NCI-H1105 (cell line): ENCODE measurements around the gene NMT1.

Experiments used
- DNase-seq: peaks from one replicate; lab custom pipeline; 2025; lab: John Stamatoyannopoulos, UW

Gene NMT1

DNA sequence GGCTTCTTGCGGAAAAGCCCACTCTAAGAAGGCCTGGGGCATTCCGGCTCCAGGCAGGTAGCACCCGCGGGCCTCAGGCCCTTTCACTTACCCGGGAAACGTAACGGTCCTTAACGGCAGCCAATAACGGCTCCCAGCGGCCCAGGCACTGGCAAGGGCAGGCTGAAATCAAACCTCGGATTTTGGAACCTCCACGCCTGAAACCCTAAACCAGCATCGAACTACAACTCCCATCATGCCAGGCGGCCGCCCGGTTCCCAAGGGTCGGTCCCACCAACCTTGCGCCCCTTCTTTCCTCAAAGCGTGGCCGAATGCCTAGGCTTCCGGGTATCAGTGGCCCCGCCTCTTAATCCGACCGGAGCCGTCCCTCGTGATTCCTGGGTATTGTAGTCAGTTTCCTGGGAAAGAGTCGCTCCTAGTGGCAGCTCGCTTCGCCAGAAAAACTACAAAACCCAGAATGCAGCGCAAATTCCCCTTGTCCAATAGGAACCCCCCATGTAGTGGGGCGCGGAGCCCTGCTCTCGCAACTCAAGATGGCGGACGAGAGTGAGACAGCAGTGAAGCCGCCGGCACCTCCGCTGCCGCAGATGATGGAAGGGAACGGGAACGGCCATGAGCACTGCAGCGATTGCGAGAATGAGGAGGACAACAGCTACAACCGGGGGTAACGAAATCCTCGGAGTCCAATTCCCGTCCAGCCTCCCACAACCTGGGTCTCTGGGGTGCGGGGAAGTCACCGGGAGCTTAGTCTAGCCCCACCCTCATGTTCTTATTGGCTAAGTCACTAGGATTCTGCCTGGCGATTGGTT lies at the start of gene NMT1:
NMT1 (plus strand) TSS at position 521 of the 809 bp plus-strand sequence; CDS start at position 534, 13 bp downstream.
- peak; percentile 97 for DNase-seq

DNA sequence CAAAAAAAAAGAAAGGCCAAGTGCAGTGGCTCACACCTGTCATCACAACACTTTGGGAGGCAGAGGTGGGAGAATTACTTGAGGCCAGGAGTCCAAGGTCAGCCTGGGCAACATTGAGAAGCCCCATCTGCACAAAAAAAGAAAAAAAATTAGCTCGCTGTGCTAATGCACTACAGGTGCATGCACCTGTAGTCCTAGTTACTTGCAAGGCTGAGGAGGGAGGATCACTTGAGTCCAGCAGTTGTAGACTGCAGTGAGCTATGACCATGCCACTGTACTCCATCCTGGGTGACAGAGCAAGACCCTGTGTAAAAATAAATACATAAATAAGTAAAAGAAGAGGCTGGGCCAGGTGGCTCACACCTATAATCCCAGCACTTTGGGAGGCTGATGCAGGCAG lies 49.4 kb upstream of the NMT1 start:
- no peak for DNase-seq

DNA sequence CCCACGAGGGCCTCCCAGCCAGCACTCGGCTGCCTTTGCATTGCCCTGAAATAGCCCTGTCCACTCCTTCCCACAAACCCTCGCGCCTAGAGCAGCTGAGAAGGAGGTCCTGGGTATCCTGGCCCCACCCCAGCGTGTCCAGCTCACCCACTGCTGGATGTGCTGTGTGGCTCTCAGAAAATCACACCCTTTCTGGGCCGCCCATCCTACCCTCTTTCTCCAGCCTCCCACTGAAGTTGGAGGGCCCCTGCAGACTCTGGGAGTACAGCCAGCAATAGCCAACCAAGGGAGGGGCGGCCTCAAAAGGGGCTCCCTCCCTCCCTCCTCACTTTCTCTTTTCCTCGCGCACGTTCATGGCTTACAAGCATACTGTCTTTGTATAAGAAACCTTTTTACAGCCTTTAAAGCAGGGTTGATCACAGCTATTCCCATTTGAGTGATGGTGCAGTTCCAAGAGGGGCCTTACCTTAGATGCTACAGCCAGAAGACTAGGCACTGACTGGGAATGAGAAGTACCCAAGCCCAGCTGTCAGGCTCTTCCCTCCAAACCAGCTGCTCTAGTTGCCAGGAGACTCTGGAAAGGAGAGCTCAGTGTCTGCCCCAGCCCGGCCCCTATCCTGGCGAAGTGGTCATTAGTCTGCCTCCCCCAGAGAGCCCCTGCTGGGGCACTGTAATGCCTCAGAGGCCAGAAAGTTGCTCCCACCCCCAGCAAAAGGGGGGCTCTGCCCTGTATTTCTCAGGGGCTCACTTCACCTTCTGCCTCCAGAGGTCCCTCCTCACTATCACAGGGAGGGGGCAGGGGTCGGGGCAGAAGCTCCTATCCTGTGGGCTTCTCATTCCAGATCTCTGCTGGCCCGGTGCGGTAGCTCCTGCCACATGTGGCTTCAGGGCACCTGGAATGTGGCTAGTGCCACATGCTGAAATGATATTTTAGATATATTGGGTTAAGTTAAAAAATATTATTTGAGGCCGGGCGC lies 47.8 kb upstream of the NMT1 start:
- DNase-seq: no peak

DNA sequence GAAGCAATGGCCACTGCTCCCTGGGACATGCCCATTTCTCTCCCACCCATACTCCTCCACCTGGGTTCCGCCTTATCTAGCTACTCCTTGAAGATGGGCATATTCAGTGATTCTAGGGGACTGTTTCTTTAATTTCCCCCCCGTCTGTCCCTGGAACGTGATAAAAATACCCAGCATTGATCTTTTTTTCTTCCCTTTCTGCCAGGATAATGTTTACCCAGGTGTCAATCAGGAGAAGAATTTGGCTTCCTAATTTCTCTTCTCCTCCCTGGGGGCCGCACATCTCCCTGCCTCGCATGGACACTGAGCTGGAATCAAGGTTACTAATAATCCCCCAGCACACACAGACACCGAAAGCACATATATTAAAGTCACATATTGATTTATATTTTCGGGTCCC lies 44.9 kb upstream of the NMT1 start:
- DNase-seq: no peak

DNA sequence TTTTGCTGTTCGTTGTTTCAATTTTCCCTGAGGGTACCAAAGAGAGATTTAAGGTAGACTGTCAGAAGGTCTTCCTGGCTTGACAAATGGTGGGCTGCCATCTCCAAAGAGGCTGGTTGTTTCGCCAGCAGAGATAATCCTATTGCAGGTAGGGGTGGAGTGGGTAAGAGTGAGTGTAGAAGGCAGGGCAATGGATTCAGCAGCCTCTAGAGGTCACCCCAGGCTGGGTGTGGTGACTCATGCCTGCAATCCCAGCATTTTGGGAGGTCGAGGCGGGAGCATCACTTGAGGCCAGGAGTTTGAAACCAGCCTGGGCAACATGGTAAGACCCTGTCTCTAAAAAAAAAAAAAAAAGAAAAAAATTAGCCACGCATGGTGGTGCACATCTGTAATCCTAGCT lies 44.3 kb upstream of the NMT1 start:
- DNase-seq: no peak

DNA sequence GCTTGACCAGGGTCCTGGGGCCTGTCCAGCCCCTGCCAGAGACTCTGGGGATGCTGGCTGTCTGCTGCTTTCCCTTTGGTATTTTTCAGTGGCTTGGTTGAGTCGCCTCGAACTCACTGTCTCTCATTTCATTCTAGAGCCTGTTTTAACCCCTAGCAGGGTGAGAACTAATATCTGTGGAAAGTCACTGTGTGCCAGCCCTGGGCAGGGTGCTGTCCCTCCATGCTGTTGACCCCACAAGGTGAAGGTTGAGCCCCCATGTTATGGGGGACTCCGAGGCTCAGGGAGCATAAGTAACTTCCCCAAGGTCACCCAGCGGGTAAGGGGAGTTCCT lies 42.6 kb upstream of the NMT1 start:
- DNase-seq: no peak

DNA sequence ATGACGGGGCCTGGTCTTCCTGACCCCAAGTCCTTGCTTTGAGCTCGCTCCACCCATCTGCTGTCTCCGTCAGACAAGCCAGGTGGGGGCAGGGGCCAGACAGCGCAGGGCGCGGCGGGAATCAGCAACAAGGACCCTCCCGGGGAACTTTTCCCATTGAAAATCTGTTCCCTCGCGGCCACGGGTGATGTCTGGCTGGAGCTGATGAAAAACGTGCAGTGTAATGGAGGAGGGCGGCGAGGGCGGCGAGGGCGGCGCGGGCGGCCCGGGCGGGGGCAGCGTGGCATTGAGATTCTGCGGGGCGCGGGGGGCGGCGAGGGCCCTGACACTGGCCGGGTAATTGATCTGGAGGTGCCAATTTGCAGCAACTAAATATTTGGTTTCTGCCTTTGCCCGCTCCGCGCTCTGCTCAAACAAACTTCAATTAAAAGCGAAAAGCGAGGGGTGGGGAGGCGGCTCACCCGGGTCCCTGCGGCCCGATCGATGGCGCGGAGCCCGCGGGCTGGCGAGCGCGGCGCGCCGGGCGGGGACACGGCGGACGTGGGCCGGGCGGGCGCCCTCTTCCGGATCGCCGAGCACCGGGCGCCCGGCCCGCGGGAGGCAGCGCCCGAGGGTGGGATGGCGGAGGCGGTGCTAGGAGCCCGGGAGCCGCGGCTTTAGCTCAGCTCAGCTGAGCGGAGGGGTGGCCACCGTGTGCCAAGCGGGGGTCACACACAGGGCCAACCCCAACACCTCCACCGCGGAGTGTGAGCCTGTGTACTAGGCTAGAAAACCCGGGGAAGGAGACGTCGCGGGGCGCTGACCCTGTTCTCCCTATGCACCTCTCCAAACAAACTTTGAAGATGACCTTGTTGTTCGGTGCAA lies 42.0 kb upstream of the NMT1 start:
- DNase-seq: peak; percentile 44

DNA sequence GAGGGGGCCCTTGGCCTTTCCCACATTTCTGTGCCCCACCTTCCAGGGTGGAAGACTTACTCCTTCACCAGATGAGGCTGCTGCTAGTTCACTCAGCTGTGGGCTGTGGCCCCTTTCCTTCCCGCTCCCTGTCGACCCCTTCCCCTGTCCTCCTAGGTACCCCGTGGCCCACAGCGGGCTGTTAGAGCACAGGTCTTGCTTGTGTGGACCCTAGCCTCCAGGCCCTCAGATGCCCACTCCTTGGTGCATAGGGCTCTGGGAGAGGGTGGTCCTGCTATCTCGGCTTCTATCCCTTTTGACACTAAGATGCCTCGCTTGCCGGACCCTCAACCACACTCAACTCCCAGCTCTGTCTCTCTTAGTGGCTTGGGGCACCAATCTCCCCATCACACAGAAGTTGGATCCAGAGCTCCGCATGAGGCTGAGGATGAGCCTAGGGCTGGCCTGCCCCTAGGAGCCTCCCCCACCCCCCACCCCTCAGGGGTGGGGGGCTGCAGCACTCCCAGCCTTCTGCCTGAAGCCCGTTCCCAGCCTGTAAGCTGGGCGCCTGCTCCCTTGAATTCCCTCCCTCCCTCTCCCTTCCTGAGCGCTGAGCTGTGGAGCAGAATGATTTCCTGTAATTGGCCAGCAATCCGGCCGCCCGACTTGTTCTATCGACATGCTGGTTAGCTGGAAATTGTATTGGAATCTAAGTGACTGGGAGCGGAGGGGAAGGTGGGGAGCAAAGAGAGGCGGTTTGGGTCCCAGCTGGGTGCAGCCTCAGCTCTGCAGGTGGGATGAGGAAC lies 40.6 kb upstream of the NMT1 start:
- DNase-seq: no peak

DNA sequence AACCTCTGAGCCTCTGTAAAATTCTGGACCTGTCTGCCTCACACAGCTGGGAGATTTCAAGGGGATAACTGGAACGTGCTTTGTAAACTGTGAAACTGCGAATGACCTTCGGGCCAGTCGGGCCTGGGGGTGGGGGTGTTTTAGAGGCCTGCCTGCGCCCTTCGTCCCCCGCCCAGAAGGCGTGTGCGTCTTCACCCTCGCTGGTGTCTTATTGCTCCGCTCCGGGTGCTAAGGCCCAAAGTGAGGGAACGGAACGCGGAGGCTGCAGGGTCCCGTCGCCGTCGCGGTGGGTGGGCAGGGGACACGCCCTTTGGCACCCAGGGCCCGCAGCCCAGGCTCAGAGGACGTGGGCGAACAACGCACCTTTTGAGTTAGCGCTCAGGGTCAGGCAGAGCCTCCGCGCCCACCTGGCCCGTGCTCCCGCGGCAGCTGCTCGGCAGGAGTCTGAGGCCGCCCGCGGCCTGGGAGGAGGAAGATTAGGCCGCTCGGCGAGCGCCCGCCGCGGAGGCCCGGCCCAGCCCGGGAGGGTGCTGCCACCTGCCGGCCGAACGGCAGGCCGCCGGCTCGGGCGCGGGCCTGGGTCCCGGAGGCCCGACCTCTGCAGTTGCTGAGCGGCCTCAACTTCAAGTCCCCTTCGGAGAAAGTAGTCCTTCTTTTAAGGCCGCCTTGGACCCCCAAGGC lies 39.4 kb upstream of the NMT1 start:
- DNase-seq: peak; percentile 42

DNA sequence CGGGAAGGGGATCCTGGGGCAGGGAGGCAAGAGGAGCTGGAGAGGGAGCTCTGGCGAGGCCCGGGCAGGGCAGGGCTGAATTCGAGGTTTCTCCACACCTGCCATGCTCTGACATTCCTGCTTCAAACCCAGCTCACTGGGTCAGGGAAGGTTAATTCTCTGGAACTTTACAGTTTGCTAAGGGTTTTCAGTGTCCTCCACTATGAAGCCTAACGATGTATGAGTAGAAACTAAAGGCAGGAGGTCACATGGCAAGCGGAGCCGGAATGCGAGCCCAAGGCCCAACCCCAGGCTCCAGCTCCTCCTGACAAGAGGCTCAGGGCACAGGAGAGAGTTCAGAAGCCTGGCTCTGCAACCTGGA lies 38.8 kb upstream of the NMT1 start:
- no peak for DNase-seq

DNA sequence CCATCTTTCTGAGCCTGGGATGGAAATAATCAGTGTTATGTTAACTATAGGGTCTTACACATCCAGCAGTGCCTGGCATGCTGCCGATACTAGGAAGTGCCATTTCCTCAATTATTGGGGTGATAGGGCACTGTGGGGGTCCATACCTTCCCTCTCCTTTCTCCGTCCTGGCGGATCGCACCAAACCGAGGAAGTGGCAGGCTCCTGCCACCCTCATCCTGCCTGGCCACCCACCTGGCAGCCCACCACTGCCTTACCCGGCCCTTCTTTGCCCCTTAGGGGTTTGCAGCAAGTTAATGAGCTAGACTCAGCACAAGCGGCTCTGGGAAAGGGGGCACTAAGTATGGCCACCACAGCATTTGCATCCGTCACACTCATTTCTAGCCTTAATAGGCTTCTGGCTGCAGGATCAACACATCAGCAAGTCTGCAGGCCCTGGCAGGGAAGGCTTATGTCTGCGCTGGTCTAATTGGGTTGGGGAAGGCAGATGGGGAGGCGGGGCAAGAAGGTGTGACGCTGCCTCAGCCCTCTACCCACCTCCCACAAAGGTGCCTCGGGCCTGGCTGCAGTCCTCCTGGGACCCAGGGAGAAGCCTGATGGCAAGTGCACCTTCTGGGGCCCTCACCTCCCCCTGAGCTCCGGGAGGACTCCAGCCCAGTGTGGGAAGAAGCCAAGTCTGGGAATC lies 38.3 kb upstream of the NMT1 start:
- no peak for DNase-seq

DNA sequence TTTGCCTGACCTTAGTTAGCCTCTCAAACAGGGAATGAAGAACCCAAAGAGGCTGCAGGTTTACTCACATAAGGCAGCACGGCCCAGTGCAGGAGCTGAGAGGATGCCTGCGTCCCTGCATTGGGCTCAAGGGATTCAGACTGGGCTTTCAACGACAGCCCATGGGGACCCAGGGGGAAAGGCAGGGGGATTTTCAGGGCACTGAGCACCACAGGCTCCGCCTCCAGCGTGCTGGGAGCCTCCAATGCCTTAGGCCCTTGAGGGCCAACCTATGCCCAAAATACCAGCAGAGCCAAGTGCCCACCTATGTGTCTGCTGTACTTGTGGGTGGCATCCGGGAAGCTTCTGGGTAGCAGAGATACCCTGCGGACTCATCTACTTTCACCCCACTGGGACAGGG lies 32.0 kb upstream of the NMT1 start:
- no peak for DNase-seq

DNA sequence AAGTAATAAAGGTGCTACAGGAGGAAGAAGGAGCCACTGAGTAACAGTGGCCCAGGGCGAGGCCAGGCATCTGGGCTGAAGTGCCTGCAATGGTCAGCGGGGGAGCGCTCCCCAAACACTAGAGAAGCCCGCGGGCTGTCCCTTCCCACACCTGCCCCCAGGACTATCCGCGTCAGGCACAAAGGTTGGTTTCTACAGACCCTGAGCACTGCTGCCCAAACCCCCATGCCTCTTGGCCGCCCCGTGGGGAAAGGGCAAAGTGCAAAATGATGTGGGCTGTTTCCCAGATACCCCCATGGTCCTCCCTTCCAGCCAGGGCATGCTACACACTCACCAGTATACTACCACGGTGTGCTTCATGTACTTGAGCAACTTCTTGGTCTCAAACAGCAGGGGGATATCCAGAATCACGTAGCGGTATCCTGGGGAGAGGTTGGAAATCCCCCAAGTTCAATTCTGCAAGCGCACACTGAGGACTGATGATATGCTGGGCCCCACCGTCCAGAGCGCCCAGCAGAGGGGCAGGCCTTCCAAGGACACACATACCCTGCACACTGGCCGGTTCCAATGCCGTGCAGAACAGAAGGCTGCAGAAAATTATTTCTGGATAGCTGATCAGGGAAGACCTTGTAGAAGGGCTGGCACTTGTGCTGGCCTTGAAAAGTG lies 31.2 kb upstream of the NMT1 start:
- DNase-seq: no peak

DNA sequence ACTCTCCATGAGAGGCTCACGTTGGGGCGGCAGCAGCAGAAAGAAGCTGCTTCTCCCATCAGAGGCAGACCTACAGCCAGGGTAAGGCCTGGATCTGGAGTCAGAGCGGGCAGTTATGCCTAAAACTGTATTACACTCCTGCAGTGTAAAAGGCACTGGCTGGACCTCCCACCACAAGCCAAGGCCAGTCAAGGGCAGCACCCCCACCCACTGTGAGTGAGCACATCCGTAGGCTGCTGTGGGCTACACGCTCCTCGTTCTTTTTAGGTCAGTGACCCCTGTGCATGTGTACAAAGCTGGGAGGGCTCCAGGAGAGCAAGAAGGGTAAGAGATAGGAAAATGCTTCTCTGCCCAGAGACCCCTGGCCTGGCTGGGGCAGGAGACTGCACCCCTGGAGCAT lies 30.4 kb upstream of the NMT1 start:
- no peak for DNase-seq

DNA sequence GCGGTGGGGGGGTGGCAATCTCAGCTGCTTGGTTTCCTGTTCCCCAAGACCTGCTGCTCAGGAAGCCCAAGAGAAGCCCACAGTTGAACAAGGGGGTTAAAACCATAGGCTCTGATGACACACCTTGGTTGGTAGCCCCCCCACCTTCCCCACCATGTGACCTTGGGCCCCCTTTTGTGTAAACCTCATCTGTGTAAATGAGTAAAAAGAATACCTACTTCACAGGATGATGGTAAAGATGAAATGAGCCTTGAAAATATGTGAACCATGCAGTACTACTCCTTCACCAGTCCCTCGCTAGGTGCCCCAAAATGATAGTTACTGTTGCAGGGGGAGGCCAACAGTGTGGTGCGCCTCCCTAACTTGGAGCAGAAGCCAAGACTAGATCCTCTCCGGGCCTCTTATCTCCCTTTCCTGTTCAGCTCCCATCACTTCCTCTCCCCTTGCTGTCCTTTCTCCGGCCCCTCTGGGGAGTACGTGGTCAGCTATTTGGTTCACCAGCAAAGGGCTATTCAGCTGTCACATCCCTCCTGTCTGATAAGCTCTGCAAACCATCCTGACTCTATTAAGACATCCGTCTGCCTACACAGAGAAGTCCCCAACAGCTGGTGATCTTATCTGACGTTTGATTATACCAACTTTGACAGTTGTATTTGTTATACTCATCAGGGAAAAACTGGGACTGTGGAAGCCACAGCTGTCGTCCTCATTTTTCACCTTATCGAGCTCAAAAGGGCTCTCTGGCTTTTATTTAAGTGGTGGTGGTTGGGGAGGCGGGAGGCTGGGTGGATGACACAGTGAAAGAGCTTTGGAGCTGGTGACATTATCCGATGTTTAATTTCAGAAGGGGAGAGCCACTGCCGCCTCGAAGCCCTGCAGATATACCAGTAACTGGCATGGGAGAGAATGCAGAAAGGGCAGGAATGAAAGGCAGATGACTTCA lies 29.6 kb upstream of the NMT1 start:
- DNase-seq: no peak

DNA sequence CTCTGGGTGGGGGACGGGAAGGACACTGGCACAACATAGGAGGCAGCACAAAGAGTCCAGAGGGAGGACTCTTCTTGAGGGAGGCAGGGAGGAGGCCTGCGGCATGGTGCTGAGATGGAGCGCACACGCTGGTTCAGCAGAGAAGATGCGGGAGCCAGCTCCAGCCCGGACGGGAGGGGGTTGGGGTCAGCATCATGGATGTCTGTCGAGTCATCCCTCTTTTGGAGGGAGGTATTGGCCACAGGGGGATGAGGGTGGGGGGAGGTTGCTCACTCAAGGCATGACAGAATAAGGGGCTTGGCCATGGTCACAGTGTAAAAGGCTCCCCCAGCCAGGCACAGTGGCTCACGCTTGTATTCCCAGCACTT lies 29.0 kb upstream of the NMT1 start:
- DNase-seq: no peak

DNA sequence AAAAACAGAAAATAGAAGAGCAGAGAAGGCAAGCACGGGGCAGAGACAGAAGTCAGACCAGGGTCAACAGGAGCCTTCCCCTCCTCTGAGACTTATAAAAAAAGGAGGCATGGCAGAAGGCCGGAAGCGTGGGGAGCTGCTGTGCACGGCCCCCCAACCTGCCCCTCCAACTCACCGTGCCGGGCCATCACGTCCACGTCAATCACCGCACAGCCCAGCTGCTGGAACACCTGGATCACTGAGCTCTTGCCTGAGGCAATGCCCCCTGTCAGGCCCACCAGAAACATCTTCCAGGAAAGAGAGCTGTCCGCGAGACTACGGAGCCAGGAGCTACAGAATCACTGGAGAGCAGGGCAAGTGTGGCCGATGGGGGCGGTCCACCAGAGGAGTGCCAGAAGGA lies 26.5 kb upstream of the NMT1 start:
- no peak for DNase-seq

DNA sequence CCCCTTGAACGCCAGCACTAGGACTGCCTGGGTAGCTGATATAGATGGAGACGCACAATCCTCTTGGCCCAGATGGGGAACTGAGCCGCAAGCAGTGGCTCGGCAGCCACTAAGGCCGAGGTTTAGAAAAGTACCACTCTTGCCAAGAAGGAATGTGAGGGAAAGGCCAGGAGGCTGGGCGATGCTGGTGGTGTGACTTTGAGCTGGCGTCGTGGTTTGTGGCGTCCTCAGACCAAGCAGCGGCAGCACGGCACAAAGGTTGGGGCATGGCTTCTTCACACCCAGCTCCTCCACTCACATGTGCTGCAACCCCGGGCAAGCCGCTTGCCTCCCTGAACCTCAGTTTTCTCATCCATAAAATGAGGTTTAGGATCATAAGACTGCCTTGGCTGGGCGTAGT lies 25.3 kb upstream of the NMT1 start:
- DNase-seq: no peak

DNA sequence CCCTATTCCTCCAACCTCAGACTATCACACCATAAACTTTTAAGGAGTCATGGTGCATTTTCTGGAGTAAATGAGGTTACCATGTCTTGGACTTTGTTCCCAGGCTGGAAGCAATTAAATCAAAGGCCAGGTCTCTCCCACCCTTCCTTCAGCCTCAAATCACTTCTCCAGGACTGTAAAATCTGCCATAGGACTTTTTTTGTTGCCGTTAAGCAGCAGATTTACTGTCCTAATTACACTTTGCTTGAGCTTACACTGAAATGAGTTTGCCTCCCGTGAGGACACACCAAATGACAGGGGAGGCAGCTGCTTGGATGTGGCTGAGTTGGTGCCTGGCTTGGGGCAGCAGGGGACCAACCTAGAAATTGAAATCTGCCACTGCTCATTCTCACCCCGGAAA lies 24.4 kb upstream of the NMT1 start:
- DNase-seq: no peak
